Stimulated activated naive CD8-positive, alpha-beta T cell treated with anti-CD3 and anti-CD28 coated beads, Interleukin-15, Interleukin-2, amounts not matched to agents 100 U/mL and 50 U/mL, for 24 hours (primary cell): ENCODE results near the gene OVCA2.
A peak's percentile ranks its signal among the peaks of the same experiment; 100 is the strongest.

Experiments used
- ATAC-seq: fragments of 150-1000 bp; cut with Tn5 transposase; one replicate; pipeline ENCODE4 v1.10.0; 2021
- DNase-seq: peaks from one replicate; pipeline ENCODE4 v3.0.0; 2021

OVCA2 gene

DNA sequence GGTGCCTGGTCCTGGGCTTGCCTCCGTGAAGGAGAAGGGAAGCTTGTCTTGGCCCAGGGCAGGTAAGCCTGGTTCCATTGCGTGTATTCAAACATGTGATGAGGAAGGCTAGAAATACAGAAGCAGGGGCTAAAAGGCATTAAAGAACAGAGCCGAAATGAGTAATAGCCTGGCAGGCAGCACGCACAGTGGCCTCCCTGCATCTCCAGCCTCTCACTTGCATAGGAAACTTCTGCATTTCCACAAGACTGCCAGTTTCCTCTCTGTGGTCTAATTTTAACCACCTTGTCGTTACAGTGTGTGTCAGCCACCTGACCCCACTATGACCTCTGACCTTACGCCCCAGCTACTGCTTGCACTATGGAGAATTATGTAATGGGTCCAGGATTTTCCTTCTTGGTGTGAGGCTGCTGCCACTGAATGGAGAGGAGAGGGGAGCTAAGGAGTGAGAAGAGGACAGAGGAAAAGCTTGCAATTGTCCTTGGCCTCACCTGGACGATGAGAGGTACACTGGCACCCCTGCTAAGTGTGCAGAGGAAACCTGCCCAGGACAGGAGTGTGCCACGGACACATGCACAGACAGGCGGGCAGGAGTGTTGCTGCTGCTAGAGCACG lies 45.9 kb downstream of the OVCA2 start:
- DNase-seq = peak; percentile 66
- ATAC-seq = peak; percentile 68

DNA sequence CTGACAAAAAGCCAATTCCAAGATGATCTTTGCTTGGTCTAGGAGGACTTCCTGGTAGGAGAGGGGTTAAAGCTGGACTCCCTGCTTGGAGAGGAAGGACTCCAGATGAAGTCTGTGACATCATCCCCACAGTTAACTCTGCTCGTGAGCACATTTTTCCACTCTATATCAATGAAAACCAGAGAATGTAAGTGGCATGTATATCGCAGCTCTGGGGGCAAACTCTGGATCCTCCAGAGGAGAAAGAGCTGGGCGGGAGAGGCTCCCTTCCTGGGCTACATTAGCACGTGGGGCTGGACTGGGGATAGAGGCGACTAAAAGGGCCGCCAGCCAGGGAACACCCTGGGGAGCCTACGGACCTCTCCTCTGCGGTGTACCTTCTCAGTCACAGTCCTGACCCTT lies 47.2 kb downstream of the OVCA2 start:
- ATAC-seq = peak; percentile 41
- no peak for DNase-seq

DNA sequence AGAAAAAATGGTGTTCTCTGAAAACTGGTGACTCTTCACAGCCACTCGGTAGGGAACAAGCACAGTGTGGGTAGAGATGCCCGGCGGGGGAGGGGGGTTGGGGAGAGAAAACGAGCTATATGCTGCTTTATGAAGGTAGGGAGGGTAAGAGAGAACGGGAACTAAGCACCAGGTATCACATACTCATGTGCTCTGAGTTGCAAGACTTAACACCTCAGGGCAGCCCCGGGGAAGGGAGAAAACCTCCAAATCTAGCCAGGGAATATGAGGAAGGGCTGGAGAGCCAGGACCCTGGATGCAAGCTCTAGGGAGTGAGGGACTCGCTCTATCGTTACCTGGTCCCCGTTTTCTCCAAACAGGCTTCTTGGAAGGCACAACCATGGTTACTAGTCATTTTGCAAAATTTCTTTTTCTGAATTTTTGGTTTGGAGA lies 48.4 kb downstream of the OVCA2 start:
- ATAC-seq (no peak), DNase-seq (no peak)

DNA sequence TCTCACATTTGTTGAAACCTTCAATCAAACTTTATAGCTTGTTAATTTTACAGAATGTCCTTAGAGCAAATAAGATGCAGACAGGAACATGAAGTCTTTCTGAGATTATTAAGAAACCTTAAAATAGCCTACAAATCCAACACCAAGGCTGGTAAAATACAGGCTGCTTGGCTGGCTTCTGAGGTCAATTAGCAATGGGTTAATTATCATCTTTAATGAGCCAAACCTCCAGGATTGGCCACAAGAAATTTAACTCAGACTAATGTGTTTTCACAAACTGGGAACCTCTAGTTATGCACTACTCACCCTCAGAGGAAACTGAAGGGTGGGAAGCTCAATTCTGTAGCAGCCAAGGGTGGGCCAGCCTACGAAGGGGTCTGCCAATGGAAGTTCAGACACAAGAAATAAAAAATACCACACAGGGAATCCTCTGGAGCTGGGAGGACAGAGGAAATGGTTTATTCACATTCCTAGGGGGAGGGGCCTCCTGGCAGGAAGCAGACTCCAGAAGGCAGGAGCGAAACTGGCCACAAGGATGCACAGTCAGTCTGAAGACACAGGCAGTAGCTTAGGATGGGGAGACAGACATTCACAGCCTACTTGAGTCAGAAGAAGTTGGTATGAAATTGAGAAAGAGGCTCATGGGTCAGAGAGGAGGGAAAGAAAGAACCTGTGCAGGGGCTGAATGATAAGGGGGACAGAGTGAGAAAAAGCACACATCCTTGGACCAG lies 49.1 kb downstream of the OVCA2 start:
- ATAC-seq (no peak), DNase-seq (no peak)

DNA sequence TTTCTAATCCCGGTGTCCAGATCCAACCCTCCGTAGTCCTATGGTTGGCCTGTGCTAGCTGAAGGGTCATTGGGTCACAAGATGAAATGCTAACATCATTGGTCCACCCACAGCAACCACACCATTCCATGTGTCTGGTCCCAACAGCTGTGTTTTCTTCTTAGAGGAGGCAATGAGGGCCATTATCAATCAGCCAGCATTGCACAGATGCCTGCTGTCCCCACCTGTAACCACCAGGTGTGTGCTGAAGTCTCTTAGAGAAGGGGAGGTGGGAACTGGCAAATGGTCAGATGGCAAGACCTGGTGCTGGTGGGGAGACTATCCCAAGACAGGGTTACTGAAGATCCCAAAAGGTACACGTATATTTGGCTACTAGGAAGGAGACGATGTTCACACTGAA lies 50.4 kb downstream of the OVCA2 start:
- no peak for ATAC-seq
- no peak for DNase-seq
